HG03571 (cell line): ENCODE results near the gene PRRC2A.

Source experiments
- ATAC-seq: cut with Tn5 transposase; IDR thresholded peaks from one replicate; pipeline ENCODE4 v1.9.1; 2021; ENCODE audit not compliant: unreplicated experiment

Gene PRRC2A

GRCh38 chr6:31620586-31621319 lies at the start of gene PRRC2A:
TSS of gene PRRC2A (plus strand) at chr6:31620715. CDS start at chr6:31622790, 2,075 bp downstream.
- peak; percentile 41 for ATAC-seq

- no peak for ATAC-seq
Measured at GRCh38 chr6:31572041-31572911, 48.2 kb upstream of the PRRC2A start, which contains the start of gene LTA. TSS of gene LTA (plus strand) at chr6:31572289. CDS start at chr6:31572743, 454 bp downstream.

DNA sequence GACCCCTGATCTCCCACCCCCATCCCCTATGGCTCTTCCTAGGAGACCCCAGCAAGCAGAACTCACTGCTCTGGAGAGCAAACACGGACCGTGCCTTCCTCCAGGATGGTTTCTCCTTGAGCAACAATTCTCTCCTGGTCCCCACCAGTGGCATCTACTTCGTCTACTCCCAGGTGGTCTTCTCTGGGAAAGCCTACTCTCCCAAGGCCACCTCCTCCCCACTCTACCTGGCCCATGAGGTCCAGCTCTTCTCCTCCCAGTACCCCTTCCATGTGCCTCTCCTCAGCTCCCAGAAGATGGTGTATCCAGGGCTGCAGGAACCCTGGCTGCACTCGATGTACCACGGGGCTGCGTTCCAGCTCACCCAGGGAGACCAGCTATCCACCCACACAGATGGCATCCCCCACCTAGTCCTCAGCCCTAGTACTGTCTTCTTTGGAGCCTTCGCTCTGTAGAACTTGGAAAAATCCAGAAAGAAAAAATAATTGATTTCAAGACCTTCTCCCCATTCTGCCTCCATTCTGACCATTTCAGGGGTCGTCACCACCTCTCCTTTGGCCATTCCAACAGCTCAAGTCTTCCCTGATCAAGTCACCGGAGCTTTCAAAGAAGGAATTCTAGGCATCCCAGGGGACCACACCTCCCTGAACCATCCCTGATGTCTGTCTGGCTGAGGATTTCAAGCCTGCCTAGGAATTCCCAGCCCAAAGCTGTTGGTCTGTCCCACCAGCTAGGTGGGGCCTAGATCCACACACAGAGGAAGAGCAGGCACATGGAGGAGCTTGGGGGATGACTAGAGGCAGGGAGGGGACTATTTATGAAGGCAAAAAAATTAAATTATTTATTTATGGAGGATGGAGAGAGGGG lies 47.0 kb upstream of the PRRC2A start:
- ATAC-seq, result no peak

GRCh38 chr6:31574106-31575061 lies 46.1 kb upstream of the PRRC2A start:
- no peak for ATAC-seq

DNA sequence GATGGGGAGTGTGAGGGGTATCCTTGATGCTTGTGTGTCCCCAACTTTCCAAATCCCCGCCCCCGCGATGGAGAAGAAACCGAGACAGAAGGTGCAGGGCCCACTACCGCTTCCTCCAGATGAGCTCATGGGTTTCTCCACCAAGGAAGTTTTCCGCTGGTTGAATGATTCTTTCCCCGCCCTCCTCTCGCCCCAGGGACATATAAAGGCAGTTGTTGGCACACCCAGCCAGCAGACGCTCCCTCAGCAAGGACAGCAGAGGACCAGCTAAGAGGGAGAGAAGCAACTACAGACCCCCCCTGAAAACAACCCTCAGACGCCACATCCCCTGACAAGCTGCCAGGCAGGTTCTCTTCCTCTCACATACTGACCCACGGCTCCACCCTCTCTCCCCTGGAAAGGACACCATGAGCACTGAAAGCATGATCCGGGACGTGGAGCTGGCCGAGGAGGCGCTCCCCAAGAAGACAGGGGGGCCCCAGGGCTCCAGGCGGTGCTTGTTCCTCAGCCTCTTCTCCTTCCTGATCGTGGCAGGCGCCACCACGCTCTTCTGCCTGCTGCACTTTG lies 45.1 kb upstream of the PRRC2A start, which contains the start of gene TNF:
TSS of gene TNF (plus strand) at position 231 of the 567 bp plus-strand sequence. CDS start at position 408, 177 bp downstream.
- ATAC-seq, result no peak

DNA sequence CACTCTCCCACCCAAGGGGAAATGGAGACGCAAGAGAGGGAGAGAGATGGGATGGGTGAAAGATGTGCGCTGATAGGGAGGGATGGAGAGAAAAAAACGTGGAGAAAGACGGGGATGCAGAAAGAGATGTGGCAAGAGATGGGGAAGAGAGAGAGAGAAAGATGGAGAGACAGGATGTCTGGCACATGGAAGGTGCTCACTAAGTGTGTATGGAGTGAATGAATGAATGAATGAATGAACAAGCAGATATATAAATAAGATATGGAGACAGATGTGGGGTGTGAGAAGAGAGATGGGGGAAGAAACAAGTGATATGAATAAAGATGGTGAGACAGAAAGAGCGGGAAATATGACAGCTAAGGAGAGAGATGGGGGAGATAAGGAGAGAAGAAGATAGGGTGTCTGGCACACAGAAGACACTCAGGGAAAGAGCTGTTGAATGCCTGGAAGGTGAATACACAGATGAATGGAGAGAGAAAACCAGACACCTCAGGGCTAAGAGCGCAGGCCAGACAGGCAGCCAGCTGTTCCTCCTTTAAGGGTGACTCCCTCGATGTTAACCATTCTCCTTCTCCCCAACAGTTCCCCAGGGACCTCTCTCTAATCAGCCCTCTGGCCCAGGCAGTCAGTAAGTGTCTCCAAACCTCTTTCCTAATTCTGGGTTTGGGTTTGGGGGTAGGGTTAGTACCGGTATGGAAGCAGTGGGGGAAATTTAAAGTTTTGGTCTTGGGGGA lies 44.4 kb upstream of the PRRC2A start:
- ATAC-seq, result no peak

- no peak for ATAC-seq
Measured at GRCh38 chr6:31576897-31577578, 43.5 kb upstream of the PRRC2A start.

- ATAC-seq, result no peak
Measured at GRCh38 chr6:31577579-31577966, 42.9 kb upstream of the PRRC2A start.

DNA sequence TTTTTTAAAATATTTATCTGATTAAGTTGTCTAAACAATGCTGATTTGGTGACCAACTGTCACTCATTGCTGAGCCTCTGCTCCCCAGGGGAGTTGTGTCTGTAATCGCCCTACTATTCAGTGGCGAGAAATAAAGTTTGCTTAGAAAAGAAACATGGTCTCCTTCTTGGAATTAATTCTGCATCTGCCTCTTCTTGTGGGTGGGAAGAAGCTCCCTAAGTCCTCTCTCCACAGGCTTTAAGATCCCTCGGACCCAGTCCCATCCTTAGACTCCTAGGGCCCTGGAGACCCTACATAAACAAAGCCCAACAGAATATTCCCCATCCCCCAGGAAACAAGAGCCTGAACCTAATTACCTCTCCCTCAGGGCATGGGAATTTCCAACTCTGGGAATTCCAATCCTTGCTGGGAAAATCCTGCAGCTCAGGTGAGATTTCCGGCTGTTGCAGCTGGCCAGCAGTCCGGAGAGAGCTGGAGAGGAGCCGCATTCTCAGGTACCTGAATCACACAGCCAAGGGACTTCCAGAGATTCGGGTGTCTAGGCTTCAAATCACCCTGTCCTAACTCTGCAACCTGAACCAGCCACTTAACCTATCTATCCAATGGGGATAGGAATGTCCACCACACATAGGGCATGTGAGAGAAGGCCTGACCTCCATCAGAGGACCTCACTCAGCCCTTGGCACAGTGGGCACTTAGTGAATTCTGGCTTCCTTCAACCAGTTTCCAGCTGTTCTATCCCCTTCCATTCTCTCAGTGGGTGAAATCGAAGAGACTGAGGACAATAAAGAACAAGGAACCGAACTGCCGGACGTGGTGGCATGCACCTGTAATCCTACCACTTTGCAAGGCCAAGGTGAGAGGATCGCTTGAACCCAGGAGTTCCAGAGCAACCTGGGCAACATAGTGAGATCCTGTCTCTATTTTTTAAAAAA lies 42.1 kb upstream of the PRRC2A start:
- ATAC-seq, result no peak

GRCh38 chr6:31579119-31579505 lies 41.4 kb upstream of the PRRC2A start:
- no peak for ATAC-seq

DNA sequence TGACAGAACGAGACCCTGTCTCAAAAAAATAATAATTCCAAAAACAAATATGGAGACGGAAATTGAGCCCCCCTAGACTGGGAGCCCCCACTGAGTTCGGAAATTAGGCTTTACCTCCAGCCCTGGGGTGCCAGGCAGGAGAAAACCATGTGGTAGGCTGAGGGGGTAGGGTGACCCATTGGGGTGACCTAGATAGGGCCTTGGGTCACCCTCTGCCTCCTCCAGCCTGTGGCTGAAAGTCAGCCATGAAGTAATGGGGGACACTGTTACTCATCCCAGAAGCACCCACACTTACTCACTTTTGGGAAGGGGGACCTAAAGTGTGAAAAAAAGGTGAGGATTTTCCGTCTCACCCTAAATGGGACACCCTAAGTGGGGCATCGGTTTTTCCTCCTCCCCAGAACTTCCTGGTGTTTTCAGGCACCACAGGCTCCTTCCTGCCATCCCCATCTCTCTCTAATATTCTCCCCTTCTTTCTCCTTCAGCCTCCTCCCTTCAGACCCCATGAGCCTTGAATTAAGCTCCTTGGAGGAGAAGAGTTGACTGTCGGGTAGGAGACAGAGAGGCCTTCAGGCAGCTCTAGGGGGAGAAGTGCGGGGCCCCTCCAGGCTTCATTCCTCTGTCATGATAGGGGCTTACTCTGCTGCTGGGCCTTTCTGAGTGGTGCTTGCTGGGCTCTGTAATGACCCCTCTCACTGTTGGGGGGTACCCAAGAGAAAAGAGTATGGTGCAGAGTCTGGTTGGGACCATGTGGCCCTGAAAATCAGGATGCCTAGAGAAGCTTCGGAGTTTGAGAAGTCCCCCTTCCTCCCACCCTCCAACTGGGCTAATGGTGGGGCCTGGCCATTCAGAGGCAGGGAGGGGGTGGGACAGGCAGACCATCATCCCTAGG lies 40.7 kb upstream of the PRRC2A start:
- no peak for ATAC-seq

DNA sequence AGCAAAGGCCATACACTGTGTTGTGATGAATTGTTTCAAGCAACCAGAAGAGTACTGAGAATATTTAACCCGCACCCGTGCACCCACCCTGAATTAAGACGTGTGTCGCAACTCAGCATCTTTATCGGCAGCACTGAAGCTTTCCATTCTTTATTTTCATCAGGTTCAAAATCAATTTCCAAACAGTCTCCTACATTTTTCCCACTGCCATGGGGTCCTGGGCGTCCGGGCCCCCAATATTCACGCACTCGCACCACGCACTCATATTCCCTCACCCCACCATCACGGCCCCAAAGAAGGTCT lies 40.1 kb upstream of the PRRC2A start:
- no peak for ATAC-seq

- ATAC-seq, result no peak
Measured at GRCh38 chr6:31580807-31581433, 39.6 kb upstream of the PRRC2A start.

DNA sequence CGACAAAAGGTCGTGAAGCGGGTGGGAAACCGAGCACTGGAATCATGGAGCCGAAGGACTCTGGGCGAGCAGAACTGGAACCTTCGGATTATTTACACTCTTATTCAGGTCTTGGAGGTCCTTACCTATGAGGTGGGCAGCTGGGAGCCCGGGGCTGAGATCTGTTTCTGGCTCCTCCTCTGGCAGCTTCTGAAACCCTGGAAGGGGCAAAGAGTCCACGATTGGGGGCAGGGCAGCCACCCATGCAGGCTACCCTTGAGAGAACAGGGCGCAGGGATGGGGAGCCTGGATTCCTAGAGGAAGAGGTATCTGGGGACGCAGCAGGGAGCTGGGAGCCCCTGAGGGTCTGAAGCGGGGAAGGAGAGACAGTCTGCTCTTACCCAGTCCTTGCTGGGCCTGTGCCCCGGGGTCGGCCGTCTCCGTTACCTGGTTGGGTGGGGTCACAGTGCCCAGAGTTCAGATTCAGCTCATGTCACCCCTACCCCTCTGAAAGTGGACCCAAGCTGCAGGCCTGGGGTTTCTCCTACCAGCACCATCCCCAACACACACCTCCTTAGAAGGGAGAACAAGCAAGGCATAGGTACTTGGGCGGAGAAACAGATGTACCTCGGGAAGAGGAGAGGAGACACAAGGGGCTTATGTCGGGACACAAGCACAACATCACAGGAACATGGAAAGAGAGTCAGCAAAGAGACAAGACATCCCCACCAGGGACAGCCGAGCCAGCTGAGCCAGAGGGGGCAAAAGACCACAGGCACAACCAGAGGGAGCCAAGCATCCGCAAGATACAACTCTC lies 38.9 kb upstream of the PRRC2A start:
- no peak for ATAC-seq

DNA sequence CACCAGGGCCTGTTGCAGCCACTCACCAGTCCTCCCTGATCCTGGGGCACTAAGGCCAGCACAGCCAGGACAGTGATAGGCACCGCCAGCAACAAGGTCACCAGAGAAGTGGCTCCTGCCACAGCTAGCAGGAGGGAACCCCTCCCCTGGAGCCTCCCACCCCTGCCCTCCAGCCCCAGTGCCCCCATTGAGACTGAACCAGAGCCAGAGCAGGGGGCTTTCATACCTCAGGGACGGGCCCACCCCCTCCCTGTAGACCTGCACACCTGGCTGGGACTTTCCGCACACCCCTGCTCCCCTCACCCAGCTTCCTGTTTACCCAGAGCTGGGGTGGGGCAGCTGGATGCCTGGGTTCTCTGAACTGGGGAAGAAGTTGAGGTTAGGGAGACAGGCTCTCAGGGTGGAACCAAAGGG lies 38.3 kb upstream of the PRRC2A start, which contains the start of gene LTB:
TSS of gene LTB (minus strand) at position 195 of the 414 bp plus-strand sequence. CDS start at position 188, 7 bp downstream.
- no peak for ATAC-seq
